ENCODE results near the gene CDKN2A.

GRCh38 chr9:22010866-22011625 is 16.9 kb upstream of the CDKN2A start:
- no peak for TF ChIP-seq CTCF (IDR thresholded peaks at IDR 0.05)
- TF ChIP-seq POLR2A (IDR thresholded peaks at IDR 0.05): no peak
